ENCODE results near the gene RFFL.
"Not testable (repeated sequence)": the region's sequence is repeated elsewhere in the genome, so short reads cannot be mapped to it uniquely, and the experiment has no call there.

The RFFL gene

DNA sequence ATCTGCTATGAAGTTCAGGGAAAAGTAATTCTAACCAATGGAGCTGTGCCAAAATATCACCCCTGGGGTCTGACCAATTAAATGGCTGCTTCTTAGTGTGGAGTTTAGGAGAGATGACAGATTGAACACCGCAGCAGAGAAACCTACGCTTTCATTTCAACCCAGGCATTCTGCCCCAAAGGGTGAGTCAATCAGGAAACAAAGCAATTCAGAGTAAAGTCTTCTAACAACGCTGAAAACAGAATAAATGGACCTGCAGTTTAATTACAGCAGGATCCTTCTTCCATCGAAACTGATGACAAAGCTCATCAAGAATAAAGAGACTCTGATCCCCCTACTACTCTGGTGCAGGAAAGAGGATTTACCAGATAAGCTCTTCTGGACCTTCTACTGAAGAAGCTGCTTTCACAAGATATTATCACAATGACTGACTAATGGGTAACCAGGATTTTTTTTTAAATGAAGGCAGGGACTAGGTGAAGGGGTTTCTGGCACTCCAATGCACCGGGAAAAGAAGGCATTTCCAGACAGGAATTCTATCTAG, 16.7 kb downstream of the RFFL start:
- no peak for DNase-seq (ENCODE audit: low read depth, low spot score)

DNA sequence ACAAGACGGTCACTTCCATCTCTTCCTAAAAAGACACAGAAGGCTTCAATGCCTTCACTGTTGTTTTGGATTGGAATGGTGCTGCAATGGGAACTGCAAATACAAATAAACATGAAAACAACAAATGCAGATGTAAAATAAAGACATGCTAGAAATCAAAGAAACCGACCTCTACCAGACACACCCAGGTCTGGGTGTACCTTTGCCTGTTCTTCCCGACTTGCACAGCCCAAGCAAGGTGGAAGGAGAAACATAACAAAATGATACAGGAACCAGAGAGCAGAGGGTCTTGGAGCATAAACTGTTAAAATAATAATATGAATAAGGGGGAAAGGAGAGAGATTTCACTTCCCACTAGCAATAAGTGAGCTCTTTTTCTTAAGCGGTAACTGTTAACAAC, 17.3 kb downstream of the RFFL start:
- no peak for DNase-seq (ENCODE audit: low read depth, low spot score)

DNA sequence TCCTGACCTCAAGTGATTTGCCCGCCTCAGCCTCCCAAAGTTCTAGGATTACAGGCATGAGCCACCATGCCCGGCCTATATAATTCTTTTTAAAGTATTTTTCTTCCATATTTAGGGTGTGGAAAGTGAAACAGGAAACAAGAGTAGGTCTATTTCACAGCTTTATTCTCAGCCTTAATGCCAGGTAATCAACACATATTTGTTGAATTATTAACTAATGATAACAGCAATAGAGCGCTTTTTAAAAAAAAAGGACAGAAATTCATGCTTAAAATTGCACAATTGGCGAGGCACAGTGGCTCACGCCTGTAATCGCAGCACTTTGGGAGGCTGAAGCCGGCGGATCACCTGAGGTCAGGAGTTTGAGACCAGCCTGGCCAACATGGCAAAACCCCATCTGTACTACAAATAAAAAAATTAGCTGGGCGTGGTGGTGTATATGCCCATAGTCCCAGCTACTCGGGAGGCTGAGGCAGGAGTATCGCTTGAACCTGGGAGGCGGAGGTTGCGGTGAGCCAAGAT, 18.0 kb downstream of the RFFL start:
- DNase-seq (ENCODE audit: low read depth, low spot score), result not testable (repeated sequence)

DNA sequence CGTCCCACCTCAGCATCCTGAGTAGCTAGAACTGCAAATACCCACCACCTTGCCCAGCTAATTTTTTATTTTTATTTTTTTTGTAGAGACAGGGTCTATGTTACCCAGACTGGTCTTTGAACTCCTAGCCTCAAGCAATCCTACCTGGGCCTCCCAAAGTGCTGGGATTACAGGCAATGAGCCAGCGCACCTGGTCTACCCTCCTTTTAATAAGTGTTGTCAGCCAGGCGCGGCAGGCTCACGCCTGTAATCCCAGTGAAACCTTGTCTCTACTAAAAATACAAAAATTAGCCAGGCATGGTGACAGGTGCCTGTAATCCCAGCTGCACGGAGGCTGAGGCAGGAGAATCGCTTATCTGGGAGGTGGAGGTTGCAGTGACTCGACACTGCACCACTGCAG, 19.3 kb downstream of the RFFL start:
- no peak for DNase-seq (ENCODE audit: low read depth, low spot score)

- no peak for DNase-seq (ENCODE audit: low read depth, low spot score)
Observed at GRCh38 chr17:35041390-35041789, 22.1 kb downstream of the RFFL start.

DNA sequence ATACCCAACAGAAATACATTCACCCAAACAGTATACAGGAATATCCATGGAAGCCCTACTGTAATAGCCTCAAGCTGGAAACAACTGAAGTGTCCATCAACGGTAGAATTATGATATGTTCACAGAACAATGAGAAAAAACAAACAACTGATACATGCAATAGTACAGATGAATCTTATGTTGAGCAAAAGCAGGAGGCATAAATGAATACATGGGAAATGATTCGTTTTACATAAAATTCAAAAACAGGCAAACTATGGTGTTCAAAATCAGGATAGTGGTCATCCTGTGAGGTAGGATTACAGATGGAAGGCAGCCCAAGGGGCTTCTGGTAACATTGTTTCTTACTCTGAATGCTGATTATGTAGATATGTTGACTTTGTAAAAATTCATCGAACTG, 25.1 kb downstream of the RFFL start:
- DNase-seq (ENCODE audit: low read depth, low spot score), result no peak

- DNase-seq (ENCODE audit: low read depth, low spot score), result no peak
Observed at GRCh38 chr17:35030780-35031179, 32.7 kb downstream of the RFFL start.

DNA sequence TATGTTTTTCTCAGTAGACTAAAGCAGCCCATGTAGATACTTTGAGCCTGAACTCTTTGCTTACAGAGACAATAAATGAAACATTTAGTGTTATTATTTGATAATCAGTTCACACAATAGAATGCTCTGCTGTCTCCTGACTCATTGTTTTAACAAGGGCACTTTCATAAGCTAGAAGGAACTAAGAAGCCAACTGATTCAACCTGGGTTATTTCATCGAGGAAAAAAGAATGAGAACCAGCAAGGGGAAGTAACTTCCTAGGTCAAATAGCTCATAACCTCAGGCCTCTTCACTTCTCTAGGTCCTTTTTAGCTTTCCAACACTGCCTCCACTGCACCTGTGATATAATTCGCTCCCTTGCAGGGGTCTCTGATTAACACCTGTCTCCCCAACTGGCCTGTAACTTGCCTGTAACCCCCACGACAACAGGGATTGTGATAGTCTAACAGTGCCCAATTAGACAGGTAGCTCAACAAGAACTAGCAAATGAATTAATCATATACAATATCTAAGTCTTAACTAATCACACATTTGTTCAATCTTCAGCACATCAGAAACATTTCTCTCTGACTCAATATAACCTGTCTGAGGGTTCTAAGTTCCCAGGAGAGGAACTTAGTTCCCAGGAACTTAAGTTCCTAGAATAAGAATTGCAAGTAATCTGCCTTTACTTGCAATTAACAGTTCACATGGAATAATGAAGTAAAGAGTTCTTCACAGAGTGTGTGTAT, 34.8 kb downstream of the RFFL start:
- DNase-seq (ENCODE audit: low read depth, low spot score), result no peak

DNA sequence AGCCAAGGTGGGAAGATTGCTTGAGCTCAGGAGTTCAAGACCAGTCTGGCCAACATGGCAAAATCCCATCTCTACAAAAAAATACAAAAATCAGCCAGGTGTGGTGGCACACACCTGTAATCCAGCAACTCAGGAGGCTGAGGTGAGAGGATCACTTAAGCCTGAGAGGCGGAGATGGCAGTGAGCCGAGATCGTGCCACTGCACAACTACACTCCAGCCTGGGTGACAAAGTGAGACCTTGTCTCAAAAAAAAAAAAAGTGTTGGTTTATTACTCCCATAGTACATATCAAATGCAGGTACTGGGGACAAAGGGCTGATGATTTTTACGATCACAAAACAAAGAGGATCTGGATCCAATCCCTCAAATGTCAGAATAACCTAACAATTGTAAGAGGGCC, 35.4 kb downstream of the RFFL start:
- DNase-seq (ENCODE audit: low read depth, low spot score), result not testable (repeated sequence)

DNA sequence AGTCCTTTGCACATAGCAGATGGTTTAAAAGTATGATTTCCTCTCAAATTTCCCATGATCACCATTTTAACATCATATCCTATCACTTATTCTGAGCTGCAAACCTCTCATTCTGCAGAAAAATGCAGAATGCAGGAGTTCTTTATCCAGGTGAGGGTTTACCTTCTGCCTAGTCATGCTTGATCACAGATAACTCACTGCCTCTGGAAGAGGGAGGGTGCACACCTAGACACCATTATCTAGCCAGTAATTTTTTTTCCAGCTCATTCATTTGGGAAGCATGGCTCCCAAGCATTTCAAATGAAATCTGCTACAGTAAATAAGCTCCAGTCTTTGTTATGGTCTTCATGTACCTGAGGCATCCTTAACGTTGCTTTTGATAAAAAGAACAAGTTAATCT, 38.0 kb downstream of the RFFL start:
- DNase-seq (ENCODE audit: low read depth, low spot score), result no peak

DNA sequence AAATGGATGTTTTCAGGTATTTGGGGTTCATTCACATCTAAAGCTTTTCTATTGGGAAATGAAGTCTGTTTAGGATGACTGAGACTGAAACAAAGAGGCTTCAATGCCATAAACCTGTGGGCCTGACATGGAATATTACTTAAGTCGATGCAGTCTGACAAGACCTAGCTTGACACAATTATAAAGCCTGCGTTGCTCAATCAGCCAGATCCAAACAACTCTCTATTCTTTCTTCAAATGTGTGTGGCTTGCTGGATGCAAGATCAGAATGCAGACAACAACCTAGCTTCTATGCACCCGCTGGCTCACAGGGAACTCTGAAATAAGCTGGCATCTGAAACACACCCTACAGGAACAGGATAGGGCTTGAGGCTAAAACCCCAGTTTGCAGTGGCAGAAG, 40.0 kb downstream of the RFFL start:
- DNase-seq (ENCODE audit: low read depth, low spot score), result no peak

GRCh38 chr17:35022536-35023063, 40.9 kb downstream of the RFFL start:
- DNase-seq (ENCODE audit: low read depth, low spot score), result no peak

- no peak for DNase-seq (ENCODE audit: low read depth, low spot score)
Observed at GRCh38 chr17:35021520-35022380, 41.8 kb downstream of the RFFL start.

DNA sequence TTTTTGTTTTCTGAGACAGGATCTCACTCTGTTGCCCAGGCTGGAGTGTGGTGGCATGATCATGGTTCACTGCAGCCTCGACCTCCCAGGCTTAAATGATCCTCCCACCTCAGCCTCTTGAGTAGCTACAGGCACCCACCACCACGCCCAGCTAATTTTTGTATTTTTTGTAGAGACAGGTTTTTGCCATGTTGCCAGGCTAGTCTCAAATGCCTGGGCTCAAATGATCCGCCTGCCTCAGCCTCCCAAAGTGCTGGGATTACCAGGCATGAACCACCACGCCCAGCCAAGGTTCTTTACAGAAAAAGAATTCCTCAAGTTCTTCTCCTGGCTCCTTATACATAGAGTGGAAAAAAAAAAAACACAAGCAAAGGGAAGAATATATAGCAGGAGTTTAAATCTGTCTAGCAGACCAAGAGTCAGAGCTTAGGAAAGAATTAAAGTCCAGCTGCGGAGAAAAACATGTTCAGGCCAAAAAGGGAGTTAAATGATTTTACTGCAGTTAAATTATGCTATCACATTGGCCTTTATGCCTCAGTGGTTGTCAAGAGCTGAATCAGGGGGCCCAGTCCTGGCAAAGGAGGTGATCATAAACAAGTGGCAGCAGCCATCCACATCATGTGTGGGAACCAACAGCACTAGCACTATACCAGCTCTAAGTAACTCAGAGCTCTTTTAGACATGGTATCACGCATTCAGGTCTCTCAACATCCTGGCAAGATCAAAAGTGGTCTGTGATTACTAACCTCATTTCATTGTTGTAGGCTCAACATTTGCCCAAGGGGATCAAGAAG, 43.9 kb downstream of the RFFL start:
- DNase-seq (ENCODE audit: low read depth, low spot score), result no peak

GRCh38 chr17:35018814-35019213, 44.7 kb downstream of the RFFL start:
- DNase-seq (ENCODE audit: low read depth, low spot score), result no peak

GRCh38 chr17:35017021-35017420, 46.5 kb downstream of the RFFL start:
- DNase-seq (ENCODE audit: low read depth, low spot score), result no peak

DNA sequence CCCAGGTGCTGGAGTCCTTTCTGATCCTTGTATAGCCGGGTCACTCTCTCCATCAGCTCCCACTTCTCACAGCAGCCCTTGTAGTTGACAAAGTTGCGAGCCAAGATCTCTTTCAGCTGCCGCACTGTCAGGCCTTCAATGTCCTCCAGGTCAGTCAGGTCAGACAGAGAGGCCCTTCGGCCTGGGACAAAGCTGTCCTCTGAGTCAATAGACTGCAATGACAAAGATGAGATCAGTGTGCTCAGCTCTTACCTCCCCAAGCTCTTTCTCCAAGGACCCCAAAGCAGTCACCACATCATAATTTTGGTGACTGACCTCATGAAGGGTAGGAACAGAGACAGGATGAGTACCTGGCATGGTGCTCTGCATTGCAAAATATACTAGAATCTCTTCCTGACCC, 47.1 kb downstream of the RFFL start:
- no peak for DNase-seq (ENCODE audit: low read depth, low spot score)

- no peak for DNase-seq (ENCODE audit: low read depth, low spot score)
Observed at GRCh38 chr17:35011671-35012216, 51.8 kb downstream of the RFFL start.

GRCh38 chr17:35010093-35010492, 53.4 kb downstream of the RFFL start:
- DNase-seq (ENCODE audit: low read depth, low spot score), result no peak

DNA sequence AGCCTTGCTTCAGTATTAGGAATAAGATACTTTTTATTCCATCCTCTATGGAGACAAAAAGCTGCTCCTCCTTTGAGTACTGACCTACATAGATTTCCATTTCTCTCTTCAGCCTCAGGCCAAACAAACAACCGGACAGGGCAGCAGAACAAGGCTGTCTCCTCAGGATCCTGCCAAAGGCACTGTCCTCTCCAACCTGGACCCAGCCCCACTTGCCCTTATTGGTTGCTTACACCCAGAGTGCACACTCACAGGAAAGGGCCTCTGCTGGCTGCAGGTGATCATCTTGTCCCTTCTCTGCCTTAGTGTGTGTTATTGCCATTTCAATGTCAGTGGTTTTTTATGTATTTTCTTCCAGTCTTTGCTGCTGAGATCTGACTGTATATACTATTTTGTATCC, 56.5 kb downstream of the RFFL start:
- no peak for DNase-seq (ENCODE audit: low read depth, low spot score)

GRCh38 chr17:35006345-35006744, 57.2 kb downstream of the RFFL start:
- DNase-seq (ENCODE audit: low read depth, low spot score), result no peak
